Stimulated activated naive CD4-positive, alpha-beta T cell (primary cell): ENCODE measurements around the gene ZDHHC22.
A peak's percentile ranks its signal among the peaks of the same experiment; 100 is the strongest.

ENCODE experiments used
- DNase-seq, 6 experiments: peaks; one replicate each; lab custom pipeline; 2025; lab: John Stamatoyannopoulos, UW

ZDHHC22 gene

GRCh38 chr14:77126461-77126990 is 15.1 kb downstream of the ZDHHC22 start:
- DNase-seq = no peak

GRCh38 chr14:77125823-77126325 is 15.7 kb downstream of the ZDHHC22 start:
- DNase-seq = no peak

- DNase-seq = no peak
Observed at GRCh38 chr14:77125281-77125801, 16.2 kb downstream of the ZDHHC22 start.

GRCh38 chr14:77124345-77125280 is 17.0 kb downstream of the ZDHHC22 start:
- peak; percentile 9 to 69 (median 49) for DNase-seq

- no peak for DNase-seq
Observed at GRCh38 chr14:77123381-77124325, 17.9 kb downstream of the ZDHHC22 start.

GRCh38 chr14:77122526-77123125 is 19.0 kb downstream of the ZDHHC22 start:
- DNase-seq = no peak

- no peak for DNase-seq
Observed at GRCh38 chr14:77120771-77121743, 20.5 kb downstream of the ZDHHC22 start.

GRCh38 chr14:77119851-77120250 is 21.7 kb downstream of the ZDHHC22 start:
- DNase-seq = peak in 1 of 6 experiments; percentile 12

GRCh38 chr14:77116172-77116817 is 25.3 kb downstream of the ZDHHC22 start:
- DNase-seq = no peak

- no peak for DNase-seq
Observed at GRCh38 chr14:77114609-77115008, 27.0 kb downstream of the ZDHHC22 start.

- no peak for DNase-seq
Observed at GRCh38 chr14:77113644-77114043, 27.9 kb downstream of the ZDHHC22 start.

- no peak for DNase-seq
Observed at GRCh38 chr14:77111021-77111420, 30.6 kb downstream of the ZDHHC22 start.

GRCh38 chr14:77110286-77110685 is 31.3 kb downstream of the ZDHHC22 start:
- no peak for DNase-seq

- DNase-seq = no peak
Observed at GRCh38 chr14:77109656-77110055, 31.9 kb downstream of the ZDHHC22 start.

GRCh38 chr14:77108753-77109152 is 32.8 kb downstream of the ZDHHC22 start:
- DNase-seq = no peak

GRCh38 chr14:77107228-77107627 is 34.4 kb downstream of the ZDHHC22 start:
- DNase-seq = no peak

- no peak for DNase-seq
Observed at GRCh38 chr14:77106666-77107065, 34.9 kb downstream of the ZDHHC22 start.

- DNase-seq = no peak
Observed at GRCh38 chr14:77105145-77105939, 36.2 kb downstream of the ZDHHC22 start.

GRCh38 chr14:77104393-77104792 is 37.2 kb downstream of the ZDHHC22 start:
- DNase-seq = no peak
